ENCODE results near the gene GLYAT.

- no peak for TF ChIP-seq EP300 (IDR thresholded peaks at IDR 0.05; ENCODE audit: low read depth)
- TF ChIP-seq, protein P1, sequence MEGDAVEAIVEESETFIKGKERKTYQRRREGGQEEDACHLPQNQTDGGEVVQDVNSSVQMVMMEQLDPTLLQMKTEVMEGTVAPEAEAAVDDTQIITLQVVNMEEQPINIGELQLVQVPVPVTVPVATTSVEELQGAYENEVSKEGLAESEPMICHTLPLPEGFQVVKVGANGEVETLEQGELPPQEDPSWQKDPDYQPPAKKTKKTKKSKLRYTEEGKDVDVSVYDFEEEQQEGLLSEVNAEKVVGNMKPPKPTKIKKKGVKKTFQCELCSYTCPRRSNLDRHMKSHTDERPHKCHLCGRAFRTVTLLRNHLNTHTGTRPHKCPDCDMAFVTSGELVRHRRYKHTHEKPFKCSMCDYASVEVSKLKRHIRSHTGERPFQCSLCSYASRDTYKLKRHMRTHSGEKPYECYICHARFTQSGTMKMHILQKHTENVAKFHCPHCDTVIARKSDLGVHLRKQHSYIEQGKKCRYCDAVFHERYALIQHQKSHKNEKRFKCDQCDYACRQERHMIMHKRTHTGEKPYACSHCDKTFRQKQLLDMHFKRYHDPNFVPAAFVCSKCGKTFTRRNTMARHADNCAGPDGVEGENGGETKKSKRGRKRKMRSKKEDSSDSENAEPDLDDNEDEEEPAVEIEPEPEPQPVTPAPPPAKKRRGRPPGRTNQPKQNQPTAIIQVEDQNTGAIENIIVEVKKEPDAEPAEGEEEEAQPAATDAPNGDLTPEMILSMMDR (IDR thresholded peaks at IDR 0.05): no peak
Measured at GRCh38 chr11:58727415-58727797, 4.3 kb downstream of the GLYAT start.
